Measurements from ENCODE around the gene IPO13.

Gene IPO13

GRCh38 chr1:43930168-43930948 is 16.4 kb upstream of the IPO13 start:
- DNase-seq (ENCODE audit: low spot score): peak; percentile 15

- DNase-seq (ENCODE audit: low spot score): no peak
Measured at GRCh38 chr1:43930949-43931275, 15.8 kb upstream of the IPO13 start.

GRCh38 chr1:43931711-43932660 is 14.8 kb upstream of the IPO13 start:
- DNase-seq (ENCODE audit: low spot score): no peak

- no peak for DNase-seq (ENCODE audit: low spot score)
Measured at GRCh38 chr1:43932786-43933385, 13.9 kb upstream of the IPO13 start.

- DNase-seq (ENCODE audit: low spot score): no peak
Measured at GRCh38 chr1:43933386-43934100, 13.2 kb upstream of the IPO13 start, which contains the start of gene ARTN. TSS of gene ARTN (plus strand) at chr1:43933801. CDS start at chr1:43935657, 1,856 bp downstream.

GRCh38 chr1:43934101-43934985 is 12.4 kb upstream of the IPO13 start:
- peak; percentile 61 for DNase-seq (ENCODE audit: low spot score)

- DNase-seq (ENCODE audit: low spot score): no peak
Measured at GRCh38 chr1:43934986-43935324, 11.8 kb upstream of the IPO13 start.

GRCh38 chr1:43935711-43936427 is 10.9 kb upstream of the IPO13 start:
- DNase-seq (ENCODE audit: low spot score): no peak

- DNase-seq (ENCODE audit: low spot score): no peak
Measured at GRCh38 chr1:43936431-43937151, 10.2 kb upstream of the IPO13 start.

GRCh38 chr1:43937179-43937865 is 9.4 kb upstream of the IPO13 start:
- no peak for DNase-seq (ENCODE audit: low spot score)

- DNase-seq (ENCODE audit: low spot score): no peak
Measured at GRCh38 chr1:43938383-43938782, 8.4 kb upstream of the IPO13 start.

- no peak for DNase-seq (ENCODE audit: low spot score)
Measured at GRCh38 chr1:43938892-43939587, 7.7 kb upstream of the IPO13 start.

- no peak for DNase-seq (ENCODE audit: low spot score)
Measured at GRCh38 chr1:43942411-43942810, 4.3 kb upstream of the IPO13 start.

GRCh38 chr1:43944860-43945259 is 1.9 kb upstream of the IPO13 start:
- DNase-seq (ENCODE audit: low spot score): no peak

GRCh38 chr1:43945674-43946235 is 995 bp upstream of the IPO13 start:
- no peak for DNase-seq (ENCODE audit: low spot score)

- no peak for DNase-seq (ENCODE audit: low spot score)
Measured at GRCh38 chr1:43947061-43947873, 517 bp downstream of the IPO13 start.

- no peak for DNase-seq (ENCODE audit: low spot score)
Measured at GRCh38 chr1:43947874-43948437, 1.2 kb downstream of the IPO13 start.
